Measurements from ENCODE around the gene MACROD2.

GRCh38 chr20:15018966-15019365, 1023.6 kb downstream of the MACROD2 start:
- TF ChIP-seq ZNF274 (IDR thresholded peaks at IDR 0.05; ENCODE audit: low read depth, low read length) = no peak
- no peak for TF ChIP-seq YY1 (IDR thresholded peaks at IDR 0.05; ENCODE audit: insufficient read depth, insufficient read length)
- TF ChIP-seq SUZ12 (IDR thresholded peaks at IDR 0.05; ENCODE audit: extremely low read depth, insufficient read depth, insufficient read length) = no peak
